IPS DF 6.9 (cell line): ENCODE results near the gene VPS36.

Experiments used
- DNase-seq: peaks from one replicate; pipeline ENCODE4 v3.0.0-alpha.2; 2013; ENCODE audit warnings: low read depth, low spot score
- H3K27ac ChIP-seq: one replicate; pipeline ENCODE4 v1.5.1; 2013; ENCODE audit warnings: low read length, control low read depth
- H3K27me3 ChIP-seq: 2 replicates; pipeline ENCODE4 v1.6.1; 2013; ENCODE audit warnings: mild to moderate bottlenecking, low read length; ENCODE audit not compliant: control insufficient read depth, insufficient read depth
- H3K36me3 ChIP-seq: 2 replicates; pipeline ENCODE4 v1.6.1; 2013; ENCODE audit warnings: low read length; ENCODE audit not compliant: control insufficient read depth, insufficient read depth
- H3K4me1 ChIP-seq: 2 replicates; pipeline ENCODE4 v1.6.1; 2013; ENCODE audit warnings: low read length; ENCODE audit not compliant: control insufficient read depth, insufficient read depth
- H3K4me3 ChIP-seq: 2 replicates; pipeline ENCODE4 v1.5.1; 2013; ENCODE audit warnings: mild to moderate bottlenecking, low read length
- H3K9me3 ChIP-seq: 2 replicates; pipeline ENCODE4 v1.6.1; 2013; ENCODE audit warnings: low read length, inconsistent platforms; ENCODE audit not compliant: control insufficient read depth, insufficient read depth
- WGBS: extraction: QIAGEN DNeasy Blood & Tissue Kit; methylation state at CpG from one replicate; pipeline ENCODE4 v1.1.7; 2013; ENCODE audit warnings: mixed read lengths, missing lambda C conversion rate; ENCODE audit not compliant: insufficient read length, insufficient coverage; 5-methylcytosine and 5-hydroxymethylcytosine counted together

Gene VPS36

GRCh38 chr13:52406629-52407028, 43.8 kb downstream of the VPS36 start:
- no peaks in the 10 kb centered on the region for H3K9me3 ChIP-seq
- H3K27ac ChIP-seq = no peak overlapping the region
- no peak for DNase-seq
- no CpG with 5 or more reads among the region's 4 CpGs for WGBS
- no peaks in the 10 kb centered on the region for H3K4me1 ChIP-seq
- H3K27me3 ChIP-seq = peaks cover 6% of the 10 kb centered on the region; the same call in 1 of the 2 replicates
- H3K36me3 ChIP-seq = no peaks in the 10 kb centered on the region
- no peak overlapping the region for H3K4me3 ChIP-seq

GRCh38 chr13:52405767-52406494, 44.5 kb downstream of the VPS36 start, which contains the start of gene THSD1:
THSD1 (minus strand) TSS chr13:52406172; CDS start chr13:52402600, 3,572 bp downstream.
- DNase-seq = no peak

GRCh38 chr13:52405369-52405766, 45.1 kb downstream of the VPS36 start:
- H3K27me3 ChIP-seq = peaks cover 6% of the 10 kb centered on the region; the same call in 1 of the 2 replicates
- H3K4me1 ChIP-seq = no peaks in the 10 kb centered on the region
- H3K4me3 ChIP-seq = peak overlapping the region; percentile 52; the same call in 1 of the 2 replicates
- no peaks in the 10 kb centered on the region for H3K36me3 ChIP-seq
- no CpG with 5 or more reads among the region's 14 CpGs for WGBS
- no peaks in the 10 kb centered on the region for H3K9me3 ChIP-seq
- DNase-seq = no peak
- no peak overlapping the region for H3K27ac ChIP-seq

More at GRCh38 chr13:52405767-52406494, 44.5 kb downstream of the VPS36 start, which contains the start of gene THSD1:
- no CpG with 5 or more reads among the region's 68 CpGs for WGBS
- Histone ChIP-seq H3K27me3 (peaks cover 6% of the 10 kb centered on the region; the same call in 1 of the 2 replicates), H3K9me3 (no peaks in the 10 kb centered on the region), H3K36me3 (no peaks in the 10 kb centered on the region), H3K4me3 (peak within 1 kb of the TSS; percentile 52; the same call in 1 of the 2 replicates), H3K4me1 (no peaks in the 10 kb centered on the region), H3K27ac (no peak within 1 kb of the TSS)

GRCh38 chr13:52399708-52400107, 50.7 kb downstream of the VPS36 start:
- Histone ChIP-seq H3K27ac (no peak overlapping the region), H3K4me1 (no peaks in the 10 kb centered on the region), H3K9me3 (no peaks in the 10 kb centered on the region), H3K36me3 (no peaks in the 10 kb centered on the region), H3K27me3 (no peaks in the 10 kb centered on the region), H3K4me3 (no peak overlapping the region)
- WGBS = no CpG with 5 or more reads among the region's 1 CpG
- no peak for DNase-seq

GRCh38 chr13:52399046-52399445, 51.4 kb downstream of the VPS36 start:
- no peak for DNase-seq
- Histone ChIP-seq H3K9me3 (no peaks in the 10 kb centered on the region), H3K4me1 (no peaks in the 10 kb centered on the region), H3K36me3 (no peaks in the 10 kb centered on the region), H3K27ac (no peak overlapping the region), H3K4me3 (no peak overlapping the region), H3K27me3 (no peaks in the 10 kb centered on the region)
- WGBS = no CpG with 5 or more reads among the region's 2 CpGs

GRCh38 chr13:52395704-52396103, 54.7 kb downstream of the VPS36 start:
- no peaks in the 10 kb centered on the region for H3K27me3 ChIP-seq
- H3K27ac ChIP-seq = no peak overlapping the region
- no CpG with 5 or more reads among the region's 4 CpGs for WGBS
- H3K4me1 ChIP-seq = no peaks in the 10 kb centered on the region
- no peak for DNase-seq
- no peaks in the 10 kb centered on the region for H3K36me3 ChIP-seq
- H3K4me3 ChIP-seq = no peak overlapping the region
- H3K9me3 ChIP-seq = no peaks in the 10 kb centered on the region

GRCh38 chr13:52394586-52394985, 55.8 kb downstream of the VPS36 start:
- H3K27me3 ChIP-seq = no peaks in the 10 kb centered on the region
- no CpG with 5 or more reads among the region's 2 CpGs for WGBS

GRCh38 chr13:52393572-52394357, 56.7 kb downstream of the VPS36 start:
- no peaks in the 10 kb centered on the region for H3K4me1 ChIP-seq
- H3K27ac ChIP-seq = no peak overlapping the region
- no peaks in the 10 kb centered on the region for H3K36me3 ChIP-seq
- no peak for DNase-seq
- no CpG with 5 or more reads among the region's 8 CpGs for WGBS
- H3K9me3 ChIP-seq = no peaks in the 10 kb centered on the region
- H3K27me3 ChIP-seq = no peaks in the 10 kb centered on the region
- no peak overlapping the region for H3K4me3 ChIP-seq

More at GRCh38 chr13:52394586-52394985, 55.8 kb downstream of the VPS36 start:
- H3K4me1 ChIP-seq = no peaks in the 10 kb centered on the region
- no peak for DNase-seq
- H3K27ac ChIP-seq = no peak overlapping the region
- H3K36me3 ChIP-seq = no peaks in the 10 kb centered on the region
- H3K9me3 ChIP-seq = no peaks in the 10 kb centered on the region
- H3K4me3 ChIP-seq = no peak overlapping the region

GRCh38 chr13:52387721-52388120, 62.7 kb downstream of the VPS36 start:
- H3K9me3 ChIP-seq = no peaks in the 10 kb centered on the region
- no peak for DNase-seq
- H3K4me3 ChIP-seq = no peak overlapping the region
- no peaks in the 10 kb centered on the region for H3K27me3 ChIP-seq
- H3K4me1 ChIP-seq = no peaks in the 10 kb centered on the region
- H3K36me3 ChIP-seq = no peaks in the 10 kb centered on the region
- H3K27ac ChIP-seq = no peak overlapping the region

GRCh38 chr13:52385870-52386269, 64.6 kb downstream of the VPS36 start:
- H3K27me3 ChIP-seq = no peaks in the 10 kb centered on the region
- H3K9me3 ChIP-seq = no peaks in the 10 kb centered on the region
- no peak overlapping the region for H3K4me3 ChIP-seq
- H3K27ac ChIP-seq = no peak overlapping the region
- H3K4me1 ChIP-seq = no peaks in the 10 kb centered on the region
- H3K36me3 ChIP-seq = no peaks in the 10 kb centered on the region
- WGBS = no CpG with 5 or more reads among the region's 4 CpGs
- no peak for DNase-seq
